GM12874 (cell line): ENCODE measurements around the gene CCDC127.
A peak's percentile ranks its signal among the peaks of the same experiment; 100 is the strongest.

Experiments
- TF ChIP-seq, protein P1 (sequence below): IDR thresholded peaks from 2 replicates; pipeline ENCODE4 v1.5.1; 2011; ENCODE audit warnings: low read depth, mild to moderate bottlenecking, control low read depth, low read length, moderate library complexity; ENCODE audit not compliant: insufficient read depth

CCDC127 gene, protein sequence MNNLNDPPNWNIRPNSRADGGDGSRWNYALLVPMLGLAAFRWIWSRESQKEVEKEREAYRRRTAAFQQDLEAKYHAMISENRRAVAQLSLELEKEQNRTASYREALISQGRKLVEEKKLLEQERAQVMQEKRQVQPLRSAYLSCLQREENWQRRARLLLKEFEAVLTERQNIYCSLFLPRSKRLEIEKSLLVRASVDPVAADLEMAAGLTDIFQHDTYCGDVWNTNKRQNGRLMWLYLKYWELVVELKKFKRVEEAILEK

DNA sequence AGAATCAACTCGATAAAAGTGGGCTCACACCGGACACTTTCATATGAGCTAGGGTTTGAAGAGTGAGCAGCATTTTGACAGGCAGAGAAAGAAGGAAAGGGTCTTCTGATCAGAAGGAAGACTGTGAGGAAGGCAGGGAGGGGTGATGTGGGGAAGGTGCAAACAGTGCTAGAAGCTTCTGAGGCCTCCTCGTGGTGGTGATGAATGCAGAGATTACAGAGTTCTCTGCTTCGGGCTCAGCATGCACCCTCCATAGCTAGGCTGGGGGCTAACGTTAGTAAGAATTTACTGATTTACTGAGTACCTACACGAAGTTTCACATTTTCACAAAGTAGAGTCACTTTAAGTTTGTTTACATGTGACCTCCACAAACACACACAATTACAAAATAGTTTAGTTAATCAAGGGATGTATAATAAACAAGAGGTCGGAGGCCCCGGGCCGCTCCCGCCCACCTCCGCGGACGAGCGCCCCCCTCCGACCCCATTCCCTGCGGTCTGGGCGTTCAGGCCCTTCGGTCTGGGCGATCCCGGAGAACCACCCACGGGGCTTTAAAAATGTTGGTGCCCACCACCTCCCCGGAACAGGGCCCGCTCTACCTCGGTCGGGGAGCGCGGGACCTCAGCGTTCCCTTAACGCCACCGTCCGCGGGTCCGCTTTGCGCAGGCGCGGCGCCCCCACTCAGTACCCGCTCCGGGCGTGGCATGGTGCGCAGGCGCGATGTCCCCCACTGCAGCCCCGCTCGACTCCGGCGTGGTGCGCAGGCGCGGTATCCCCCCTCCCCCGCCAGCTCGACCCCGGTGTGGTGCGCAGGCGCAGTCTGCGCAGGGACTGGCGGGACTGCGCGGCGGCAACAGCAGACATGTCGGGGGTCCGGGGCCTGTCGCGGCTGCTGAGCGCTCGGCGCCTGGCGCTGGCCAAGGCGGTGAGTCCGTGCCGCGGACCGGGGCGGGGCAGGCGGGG lies at the start of gene CCDC127, which contains the start of gene SDHA:
Gene CCDC127 (minus strand): TSS at position 660 of the 963 bp plus-strand sequence. CDS start 1,304 bp downstream, outside the sequence.
Gene SDHA (plus strand): TSS at position 827 of the 963 bp plus-strand sequence. CDS start 36 bp downstream, at position 863.
- TF ChIP-seq, protein P1, sequence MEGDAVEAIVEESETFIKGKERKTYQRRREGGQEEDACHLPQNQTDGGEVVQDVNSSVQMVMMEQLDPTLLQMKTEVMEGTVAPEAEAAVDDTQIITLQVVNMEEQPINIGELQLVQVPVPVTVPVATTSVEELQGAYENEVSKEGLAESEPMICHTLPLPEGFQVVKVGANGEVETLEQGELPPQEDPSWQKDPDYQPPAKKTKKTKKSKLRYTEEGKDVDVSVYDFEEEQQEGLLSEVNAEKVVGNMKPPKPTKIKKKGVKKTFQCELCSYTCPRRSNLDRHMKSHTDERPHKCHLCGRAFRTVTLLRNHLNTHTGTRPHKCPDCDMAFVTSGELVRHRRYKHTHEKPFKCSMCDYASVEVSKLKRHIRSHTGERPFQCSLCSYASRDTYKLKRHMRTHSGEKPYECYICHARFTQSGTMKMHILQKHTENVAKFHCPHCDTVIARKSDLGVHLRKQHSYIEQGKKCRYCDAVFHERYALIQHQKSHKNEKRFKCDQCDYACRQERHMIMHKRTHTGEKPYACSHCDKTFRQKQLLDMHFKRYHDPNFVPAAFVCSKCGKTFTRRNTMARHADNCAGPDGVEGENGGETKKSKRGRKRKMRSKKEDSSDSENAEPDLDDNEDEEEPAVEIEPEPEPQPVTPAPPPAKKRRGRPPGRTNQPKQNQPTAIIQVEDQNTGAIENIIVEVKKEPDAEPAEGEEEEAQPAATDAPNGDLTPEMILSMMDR, result peak; percentile 41; the same call in 1 of the 2 replicates

DNA sequence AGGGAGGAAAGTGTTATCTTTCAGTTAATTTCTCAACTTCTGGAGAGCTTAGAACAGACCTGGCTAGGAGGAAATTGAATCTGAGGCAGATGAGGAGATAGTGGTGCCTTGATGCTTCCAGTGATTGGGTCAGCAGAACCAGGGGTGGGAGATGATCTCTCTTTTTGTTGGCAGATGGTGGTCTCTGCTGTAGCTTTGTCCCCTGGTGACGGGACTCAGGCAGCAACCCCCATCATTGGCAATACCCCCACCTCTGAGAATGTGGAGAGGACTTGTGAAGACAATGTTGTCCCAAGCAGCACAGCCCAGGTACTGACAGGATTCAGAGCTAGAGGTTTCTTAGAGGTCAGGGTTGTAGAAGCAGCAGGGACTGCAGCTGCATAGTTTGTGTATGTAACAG lies 49.8 kb upstream of the CCDC127 start:
- TF ChIP-seq, protein P1, result no peak

DNA sequence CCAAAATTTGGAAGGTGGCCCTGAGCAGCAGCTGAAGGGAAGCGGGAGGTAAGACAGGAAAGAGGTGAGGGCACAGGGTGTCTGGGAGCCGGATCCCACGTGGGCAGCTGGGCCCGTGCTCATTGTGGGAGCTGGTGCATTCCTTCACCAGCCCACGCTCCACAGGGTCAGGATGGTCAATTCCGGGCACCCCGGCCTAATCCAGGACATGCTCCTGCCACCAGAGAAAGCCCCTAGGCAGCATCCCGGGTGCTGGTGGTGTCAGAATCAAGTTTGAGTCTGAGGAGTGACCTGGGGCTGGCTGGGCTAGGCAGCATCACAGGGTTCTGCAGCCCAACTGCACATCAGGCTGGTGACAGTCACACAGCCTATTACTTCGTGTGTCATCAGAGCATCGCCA lies 46.4 kb upstream of the CCDC127 start:
- TF ChIP-seq, protein P1, result no peak

DNA sequence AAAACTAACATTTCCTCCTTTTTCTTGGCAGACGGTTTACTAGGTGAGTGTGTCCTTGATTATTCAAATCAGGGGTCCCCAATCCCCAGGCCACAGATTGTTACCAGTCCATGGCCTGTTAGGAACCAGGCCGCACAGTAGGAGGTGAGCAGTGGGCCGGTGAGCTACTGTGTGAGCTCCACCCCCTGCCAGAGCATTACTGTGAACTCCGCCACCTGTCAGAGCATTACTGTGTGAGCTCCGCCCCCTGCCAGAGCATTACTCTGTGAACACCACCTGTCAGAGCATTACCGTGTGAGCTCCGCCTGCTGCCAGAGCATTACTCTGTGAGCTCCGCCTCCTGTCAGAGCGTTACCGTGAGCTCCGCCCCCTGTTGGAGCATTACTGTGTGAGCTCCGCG lies 39.2 kb upstream of the CCDC127 start:
- TF ChIP-seq, protein P1, result no peak

DNA sequence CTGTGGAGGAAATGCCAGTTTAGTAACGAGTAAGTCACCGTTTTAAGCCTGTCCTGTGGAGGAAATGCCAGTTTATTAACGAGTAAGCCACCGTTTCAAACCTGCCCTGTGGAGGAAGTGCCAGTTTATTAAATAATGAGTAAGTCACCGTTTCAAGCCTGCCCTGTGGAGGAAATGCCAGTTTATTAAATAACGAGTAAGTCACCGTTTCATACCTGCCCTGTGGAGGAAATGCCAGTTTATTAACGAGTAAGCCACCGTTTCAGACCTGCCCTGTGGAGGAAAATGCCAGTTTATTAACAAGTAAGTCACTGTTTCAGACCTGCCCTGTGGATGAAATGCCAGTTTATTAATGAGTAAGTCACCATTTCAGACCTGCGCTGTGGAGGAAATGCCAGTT lies 34.6 kb upstream of the CCDC127 start:
- TF ChIP-seq, protein P1, result no peak

DNA sequence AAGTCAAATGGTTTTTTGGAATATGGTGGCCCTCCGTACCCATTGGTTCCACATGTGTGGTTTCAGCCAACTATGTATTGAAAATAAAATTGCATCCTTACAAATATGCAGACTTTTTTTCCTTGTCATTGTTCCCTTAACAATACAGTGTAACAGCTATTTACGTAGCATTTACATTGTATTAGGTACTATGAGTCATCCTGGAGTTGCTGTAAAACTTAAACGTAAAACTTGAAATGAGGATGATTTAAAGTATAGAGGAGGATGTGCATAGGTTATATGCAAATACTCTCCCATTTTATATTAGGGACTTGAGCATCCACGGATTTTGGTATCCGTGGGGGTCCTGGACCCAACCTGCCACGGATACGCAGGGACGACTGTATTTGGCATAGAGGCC lies 16.5 kb upstream of the CCDC127 start:
- TF ChIP-seq, protein P1, result no peak

DNA sequence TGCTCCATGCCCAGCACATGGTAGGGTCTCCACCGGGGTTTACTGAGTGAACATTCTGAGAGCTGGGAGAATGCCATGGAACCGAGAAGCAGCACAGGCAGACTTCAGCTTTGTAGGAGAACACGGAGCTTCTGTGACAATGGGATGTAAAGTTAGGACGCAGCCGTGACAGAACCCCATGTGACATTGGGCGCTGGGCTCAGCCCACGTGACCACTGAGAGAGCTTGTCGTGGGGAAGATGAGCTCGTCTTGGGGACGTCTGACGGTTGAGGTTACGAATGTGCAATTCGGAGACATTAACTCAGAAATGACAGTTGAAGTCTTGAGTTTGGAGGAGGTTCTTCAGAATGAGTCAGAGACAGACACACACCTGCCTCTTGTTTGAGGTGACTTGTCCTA lies 13.7 kb upstream of the CCDC127 start:
- TF ChIP-seq, protein P1, result no peak
